NCI-H526 (cell line): Measurements from ENCODE around the gene LDHAL6A.
"Not testable (repeated sequence)": the region's sequence is repeated elsewhere in the genome, so short reads cannot be mapped to it uniquely, and the experiment has no call there.

ENCODE experiments used
- DNase-seq, 2 experiments: peaks; one replicate each; lab custom pipeline; 2025; lab: John Stamatoyannopoulos, UW

Gene LDHAL6A

GRCh38 chr11:18455686-18456372, at the start of gene LDHAL6A:
Gene LDHAL6A (plus strand): TSS chr11:18455856. CDS start chr11:18456681, 825 bp downstream.
- no peak for DNase-seq

GRCh38 chr11:18407400-18407799, 48.3 kb upstream of the LDHAL6A start:
- DNase-seq, result not testable (repeated sequence)

- no peak for DNase-seq
Observed at GRCh38 chr11:18408558-18409291, 46.9 kb upstream of the LDHAL6A start.

- no peak for DNase-seq
Observed at GRCh38 chr11:18416459-18416858, 39.2 kb upstream of the LDHAL6A start.

GRCh38 chr11:18419040-18419439, 36.6 kb upstream of the LDHAL6A start:
- DNase-seq, result no peak

GRCh38 chr11:18420067-18420466, 35.6 kb upstream of the LDHAL6A start:
- DNase-seq, result no peak

GRCh38 chr11:18427240-18427639, 28.4 kb upstream of the LDHAL6A start:
- no peak for DNase-seq

GRCh38 chr11:18429332-18429731, 26.3 kb upstream of the LDHAL6A start:
- no peak for DNase-seq

- DNase-seq, result no peak
Observed at GRCh38 chr11:18438691-18439090, 17.0 kb upstream of the LDHAL6A start.

- no peak for DNase-seq
Observed at GRCh38 chr11:18449251-18449650, 6.4 kb upstream of the LDHAL6A start.

GRCh38 chr11:18452927-18453326, 2.7 kb upstream of the LDHAL6A start:
- DNase-seq, result no peak

GRCh38 chr11:18457450-18457849, 1.8 kb downstream of the LDHAL6A start:
- DNase-seq, result no peak

GRCh38 chr11:18459634-18460033, 4.0 kb downstream of the LDHAL6A start:
- DNase-seq, result no peak

- no peak for DNase-seq
Observed at GRCh38 chr11:18461909-18462308, 6.3 kb downstream of the LDHAL6A start.

- no peak for DNase-seq
Observed at GRCh38 chr11:18463439-18463838, 7.8 kb downstream of the LDHAL6A start.

- DNase-seq, result no peak
Observed at GRCh38 chr11:18466402-18466801, 10.7 kb downstream of the LDHAL6A start.

- no peak for DNase-seq
Observed at GRCh38 chr11:18468059-18468458, 12.4 kb downstream of the LDHAL6A start.

GRCh38 chr11:18468961-18469360, 13.3 kb downstream of the LDHAL6A start:
- DNase-seq, result no peak

- DNase-seq, result no peak
Observed at GRCh38 chr11:18471995-18472394, 16.3 kb downstream of the LDHAL6A start.

GRCh38 chr11:18472587-18472986, 16.9 kb downstream of the LDHAL6A start:
- DNase-seq, result no peak

GRCh38 chr11:18479063-18479462, 23.4 kb downstream of the LDHAL6A start:
- DNase-seq, result no peak

- no peak for DNase-seq
Observed at GRCh38 chr11:18485913-18486528, 30.4 kb downstream of the LDHAL6A start.

- no peak for DNase-seq
Observed at GRCh38 chr11:18490319-18490718, 34.7 kb downstream of the LDHAL6A start.
